Measurements from ENCODE around the gene ERLEC1. TPM values are rescaled to one million over a fixed set of nuclear protein-coding genes. Genes with fewer than 3 reads are reported as not detected.

The ERLEC1 gene
- total RNA-seq, 2 experiments from 2014 or later: 22.7 to 26.4 TPM

DNA sequence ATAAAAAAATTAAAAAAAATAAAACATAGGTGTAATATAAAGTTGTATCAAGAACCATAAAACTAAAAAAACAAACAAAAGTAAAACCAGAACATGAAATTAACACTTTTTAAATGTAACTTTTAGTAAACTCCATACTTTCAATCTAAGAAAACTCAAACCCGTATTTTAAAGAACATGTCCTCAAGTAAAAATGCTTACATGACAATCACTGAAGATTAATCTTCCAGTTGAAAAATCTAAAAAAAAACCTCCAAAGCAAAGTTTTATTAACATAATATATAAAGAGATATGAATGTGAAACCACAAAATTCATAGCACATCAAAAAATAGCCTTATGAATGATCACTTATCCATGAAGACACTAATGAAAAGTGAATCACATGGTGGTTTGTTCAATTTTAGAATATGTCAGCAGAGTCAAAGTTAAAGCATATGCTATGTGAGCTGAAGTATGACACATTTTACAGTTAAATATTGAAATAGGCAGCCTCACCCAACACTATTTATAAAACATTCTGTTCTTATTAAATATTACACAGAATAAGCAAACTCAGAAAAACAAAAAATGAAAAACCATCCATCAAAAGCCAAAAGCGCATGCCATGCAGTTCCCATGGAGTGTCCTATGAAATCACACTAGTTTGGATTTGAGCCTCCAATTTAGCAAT, 42.3 kb upstream of the ERLEC1 start:
- Histone ChIP-seq H3K4me3 (ENCODE audit: low read depth, low read length, poor library complexity, severe bottlenecking) (no peak overlapping the region), H3K27ac (ENCODE audit: low read depth, low read length, poor library complexity, severe bottlenecking) (no peak overlapping the region), H3K9me2 (ENCODE audit: insufficient read depth, low read length) (no peaks in the 10 kb centered on the region), H3K4me1 (ENCODE audit: insufficient read depth, low read length, poor library complexity, severe bottlenecking) (no peaks in the 10 kb centered on the region), H3K79me2 (ENCODE audit: insufficient read depth, low read depth, low read length) (no peaks in the 10 kb centered on the region), H3K36me3 (ENCODE audit: insufficient read depth, low read length) (peaks cover 45% of the 10 kb centered on the region), H4K20me1 (ENCODE audit: insufficient read depth, low read length) (no peaks in the 10 kb centered on the region), H3K4me2 (ENCODE audit: low read length) (no peak overlapping the region), H2AFZ (ENCODE audit: low read length) (no peak overlapping the region), H3K9me3 (ENCODE audit: low read length) (no peaks in the 10 kb centered on the region)
- TF ChIP-seq EZH2phosphoT487 (IDR thresholded peaks at IDR 0.05; ENCODE audit: borderline replicate concordance, low read depth, low read length): no peak
- TF ChIP-seq, protein P1, sequence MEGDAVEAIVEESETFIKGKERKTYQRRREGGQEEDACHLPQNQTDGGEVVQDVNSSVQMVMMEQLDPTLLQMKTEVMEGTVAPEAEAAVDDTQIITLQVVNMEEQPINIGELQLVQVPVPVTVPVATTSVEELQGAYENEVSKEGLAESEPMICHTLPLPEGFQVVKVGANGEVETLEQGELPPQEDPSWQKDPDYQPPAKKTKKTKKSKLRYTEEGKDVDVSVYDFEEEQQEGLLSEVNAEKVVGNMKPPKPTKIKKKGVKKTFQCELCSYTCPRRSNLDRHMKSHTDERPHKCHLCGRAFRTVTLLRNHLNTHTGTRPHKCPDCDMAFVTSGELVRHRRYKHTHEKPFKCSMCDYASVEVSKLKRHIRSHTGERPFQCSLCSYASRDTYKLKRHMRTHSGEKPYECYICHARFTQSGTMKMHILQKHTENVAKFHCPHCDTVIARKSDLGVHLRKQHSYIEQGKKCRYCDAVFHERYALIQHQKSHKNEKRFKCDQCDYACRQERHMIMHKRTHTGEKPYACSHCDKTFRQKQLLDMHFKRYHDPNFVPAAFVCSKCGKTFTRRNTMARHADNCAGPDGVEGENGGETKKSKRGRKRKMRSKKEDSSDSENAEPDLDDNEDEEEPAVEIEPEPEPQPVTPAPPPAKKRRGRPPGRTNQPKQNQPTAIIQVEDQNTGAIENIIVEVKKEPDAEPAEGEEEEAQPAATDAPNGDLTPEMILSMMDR (conservative IDR thresholded peaks at IDR 0.05; ENCODE audit: low read length): no peak
- ChIA-PET CTCF (ENCODE audit: unreplicated experiment) (no interaction called here), POLR2A (interaction anchor here (0.6 to 1.6 kb wide), 6 partner anchors 17 to 111 kb away, joined by 3 to 7 read pairs (median 3); no protein-coding TSS in a partner anchor)
- intact Hi-C loops (cut with micrococcal nuclease; ENCODE audit: unreplicated experiment): no loop called here
- DNase-seq (ENCODE audit: low spot score): no peak
- BruUV-seq (replicated peaks): no TSS peak

DNA sequence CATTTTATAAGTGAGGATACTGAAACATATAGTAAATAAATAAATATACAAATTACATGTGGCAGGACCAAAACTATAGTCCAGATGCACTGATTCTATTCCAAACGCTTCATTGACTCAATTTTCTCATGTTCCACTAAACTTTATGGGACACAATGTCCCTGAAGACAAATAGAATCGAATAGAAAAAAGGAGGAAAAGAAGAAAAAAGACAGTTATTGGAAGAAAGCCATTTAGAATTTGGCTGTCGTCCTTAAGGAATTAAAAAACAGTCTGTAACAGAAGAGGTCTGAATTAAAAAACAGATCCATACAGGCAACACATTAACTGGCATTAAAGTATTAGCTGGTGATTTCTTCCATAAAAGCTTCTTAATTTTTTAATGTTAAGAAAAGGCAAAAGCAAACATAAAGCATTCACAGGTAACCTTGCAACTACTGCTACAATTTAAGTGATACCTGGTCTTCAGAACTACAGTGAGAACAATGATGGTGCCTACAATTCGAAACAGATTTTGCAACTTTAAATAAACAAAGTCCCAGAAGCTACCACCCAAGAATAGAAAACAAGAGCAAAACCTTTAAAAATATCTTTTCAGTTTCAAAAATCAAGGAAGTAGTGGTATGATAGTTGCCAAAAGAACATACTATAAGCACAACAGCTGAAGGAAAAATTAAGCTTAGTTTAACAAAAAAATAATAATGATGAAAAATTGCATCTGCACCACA, 36.6 kb upstream of the ERLEC1 start:
- no peak for DNase-seq (ENCODE audit: low spot score)
- peaks cover 44% of the 10 kb centered on the region for H3K36me3 ChIP-seq (ENCODE audit: insufficient read depth, low read length)
- ChIA-PET POLR2A (interaction anchor here (1.0 kb wide), 1 partner anchor 17 kb away, joined by 6 read pairs; the partner anchor contains the start of gene CHAC2), CTCF (ENCODE audit: unreplicated experiment) (no interaction called here)
- H3K27ac ChIP-seq (ENCODE audit: low read depth, low read length, poor library complexity, severe bottlenecking): no peak overlapping the region
- no TSS peak for BruUV-seq (replicated peaks)
- H4K20me1 ChIP-seq (ENCODE audit: insufficient read depth, low read length): 0 out of 2 replicates have a peak, but pooled peaks cover 3% of the 10 kb centered on the region
- no peak overlapping the region for H3K4me3 ChIP-seq (ENCODE audit: low read depth, low read length, poor library complexity, severe bottlenecking)
- intact Hi-C loops (cut with micrococcal nuclease; ENCODE audit: unreplicated experiment): no loop called here
- no peaks in the 10 kb centered on the region for H3K4me1 ChIP-seq (ENCODE audit: insufficient read depth, low read length, poor library complexity, severe bottlenecking)
- no peaks in the 10 kb centered on the region for H3K79me2 ChIP-seq (ENCODE audit: insufficient read depth, low read depth, low read length)
- H2AFZ ChIP-seq (ENCODE audit: low read length): no peak overlapping the region
- H3K4me2 ChIP-seq (ENCODE audit: low read length): no peak overlapping the region
- H3K9me3 ChIP-seq (ENCODE audit: low read length): no peaks in the 10 kb centered on the region
- TF ChIP-seq EZH2phosphoT487 (IDR thresholded peaks at IDR 0.05; ENCODE audit: borderline replicate concordance, low read depth, low read length): no peak
- TF ChIP-seq, protein P1 (conservative IDR thresholded peaks at IDR 0.05; ENCODE audit: low read length): no peak
- no peaks in the 10 kb centered on the region for H3K9me2 ChIP-seq (ENCODE audit: insufficient read depth, low read length)

DNA sequence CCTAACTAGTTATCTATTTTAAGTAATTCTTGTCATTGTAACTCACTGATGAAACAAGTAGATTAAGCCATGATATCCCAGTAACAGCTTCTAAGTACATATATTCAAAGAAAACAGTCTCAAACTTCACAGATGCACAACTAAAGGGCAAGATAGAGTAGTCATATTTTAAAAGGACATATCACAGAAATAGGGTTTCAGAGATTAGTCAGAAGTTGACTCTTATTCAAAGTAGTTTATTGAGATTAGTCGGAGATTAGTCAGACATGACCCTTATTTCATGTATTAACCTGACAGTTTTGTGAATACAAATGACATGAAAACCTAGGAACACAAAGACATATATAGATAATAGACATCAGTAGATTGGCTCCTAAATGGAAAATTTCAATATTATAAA, 35.1 kb upstream of the ERLEC1 start:
- no peaks in the 10 kb centered on the region for H3K4me1 ChIP-seq (ENCODE audit: insufficient read depth, low read length, poor library complexity, severe bottlenecking)
- ChIA-PET CTCF (ENCODE audit: unreplicated experiment) (no interaction called here), POLR2A (interaction anchor here (1.4 kb wide), 1 partner anchor 16 kb away, joined by 5 read pairs; the partner anchor contains the start of gene CHAC2)
- intact Hi-C loops (cut with micrococcal nuclease; ENCODE audit: unreplicated experiment): no loop called here
- H3K36me3 ChIP-seq (ENCODE audit: insufficient read depth, low read length): peaks cover 42% of the 10 kb centered on the region
- H3K9me2 ChIP-seq (ENCODE audit: insufficient read depth, low read length): no peaks in the 10 kb centered on the region
- 0 out of 2 replicates have a peak, but pooled peaks cover 3% of the 10 kb centered on the region for H4K20me1 ChIP-seq (ENCODE audit: insufficient read depth, low read length)
- no peaks in the 10 kb centered on the region for H3K79me2 ChIP-seq (ENCODE audit: insufficient read depth, low read depth, low read length)
- BruUV-seq (replicated peaks): no TSS peak
- H2AFZ ChIP-seq (ENCODE audit: low read length): no peak overlapping the region
- TF ChIP-seq, protein P1 (conservative IDR thresholded peaks at IDR 0.05; ENCODE audit: low read length): no peak
- TF ChIP-seq EZH2phosphoT487 (IDR thresholded peaks at IDR 0.05; ENCODE audit: borderline replicate concordance, low read depth, low read length): no peak
- no peaks in the 10 kb centered on the region for H3K9me3 ChIP-seq (ENCODE audit: low read length)
- H3K27ac ChIP-seq (ENCODE audit: low read depth, low read length, poor library complexity, severe bottlenecking): no peak overlapping the region
- DNase-seq (ENCODE audit: low spot score): no peak
- H3K4me3 ChIP-seq (ENCODE audit: low read depth, low read length, poor library complexity, severe bottlenecking): no peak overlapping the region
- H3K4me2 ChIP-seq (ENCODE audit: low read length): no peak overlapping the region
